ENCODE data around the gene EGFLAM.
"Not testable (repeated sequence)": the region's sequence is repeated elsewhere in the genome, so short reads cannot be mapped to it uniquely, and the experiment has no call there.

Gene EGFLAM

DNA sequence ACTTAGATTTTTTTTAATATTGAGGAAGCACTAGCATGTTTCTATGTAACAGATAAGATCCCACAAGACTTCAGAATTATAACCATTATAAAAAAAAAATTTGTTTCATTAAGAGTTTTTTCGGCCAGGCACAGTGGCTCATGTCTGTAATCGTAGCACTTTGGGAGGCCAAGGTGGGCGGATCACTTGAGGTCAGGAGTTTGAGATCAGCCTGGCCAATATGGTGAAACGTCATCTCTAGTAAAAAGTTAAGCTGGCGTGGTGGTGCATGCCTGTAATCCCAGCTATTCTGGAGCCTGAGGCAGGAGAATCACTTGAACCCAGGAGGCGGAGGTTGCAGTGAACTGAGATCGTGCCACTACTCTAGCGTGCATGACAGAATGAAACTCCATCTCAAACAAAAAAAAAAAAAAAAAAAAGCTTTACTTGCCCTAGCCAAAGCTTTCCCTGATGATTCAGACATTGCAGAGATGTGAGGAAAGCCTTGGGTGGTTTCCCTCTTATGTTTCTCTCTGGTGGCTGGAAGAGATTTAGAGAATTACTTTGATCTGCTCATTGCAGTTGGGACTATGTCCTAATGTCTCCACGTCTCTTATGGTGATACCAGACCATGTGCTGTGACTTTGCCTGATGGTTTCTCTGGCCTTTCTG, 65.4 kb downstream of the EGFLAM start:
- H3K27ac Mint-ChIP-seq: no peak overlapping the region
- H3K27me3 Mint-ChIP-seq: no peaks in the 10 kb centered on the region
- no peak overlapping the region for H3K4me3 Mint-ChIP-seq
- no peaks in the 10 kb centered on the region for H3K4me1 Mint-ChIP-seq
- DNase-seq (ENCODE audit: low spot score in 2 of 2) (no peak), ATAC-seq (ENCODE audit: low read depth) (no peak)
- H3K9me3 Mint-ChIP-seq: peaks cover 3% of the 10 kb centered on the region
- no peaks in the 10 kb centered on the region for H3K36me3 Mint-ChIP-seq

DNA sequence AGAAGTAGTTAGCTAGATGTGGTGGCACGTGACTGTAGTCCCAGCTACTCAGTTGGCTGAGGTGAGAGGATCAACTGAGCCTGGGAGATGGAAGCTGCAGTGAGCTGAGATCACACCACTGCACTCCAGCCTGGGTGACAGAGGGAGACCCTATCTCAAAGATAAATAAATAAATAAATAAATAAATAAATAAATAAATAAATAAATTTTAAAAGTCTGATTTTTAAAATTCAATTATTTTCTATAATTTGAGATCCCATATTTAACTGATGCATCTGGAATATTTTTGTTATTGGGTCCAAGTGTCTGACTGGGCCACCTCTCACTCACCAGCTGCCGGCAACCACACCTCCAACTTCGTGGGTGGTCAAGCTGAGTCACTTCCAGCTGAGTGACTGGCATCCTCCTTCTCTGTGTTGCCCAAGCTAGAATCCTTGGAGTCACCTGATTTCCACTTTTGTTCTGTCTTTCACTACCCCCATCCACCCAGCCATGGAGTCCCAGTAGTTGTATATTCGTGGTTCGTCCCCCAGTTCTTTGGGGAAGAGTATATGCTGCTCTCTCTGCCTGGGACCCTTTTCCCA, 70.9 kb downstream of the EGFLAM start:
- Mint-ChIP-seq H3K27me3 (no peaks in the 10 kb centered on the region), H3K27ac (no peak overlapping the region), H3K4me3 (no peak overlapping the region)

DNA sequence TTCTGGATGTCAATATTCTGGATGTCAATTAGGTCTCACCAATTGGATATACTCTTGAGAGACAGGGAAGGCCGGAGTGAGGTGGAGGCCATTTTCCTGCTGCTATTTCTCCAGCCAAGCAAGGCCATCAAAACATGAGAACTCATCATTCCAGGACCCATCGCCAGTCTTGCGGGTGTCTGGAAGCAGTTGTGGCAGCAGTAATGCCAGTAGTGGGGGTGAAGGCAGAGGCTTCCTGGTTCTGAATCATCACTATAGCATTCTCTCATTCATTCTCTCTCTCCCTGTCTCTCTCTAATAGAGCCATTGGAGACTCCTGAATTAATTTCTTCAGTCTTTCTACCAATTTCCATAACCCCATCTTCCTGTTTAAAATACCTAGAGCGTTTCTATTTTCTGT, 71.8 kb downstream of the EGFLAM start:
- no peak for ATAC-seq (ENCODE audit: low read depth)

More for the DNA sequence above, 70.9 kb downstream of the EGFLAM start:
- ATAC-seq (ENCODE audit: low read depth) (no peak), DNase-seq (ENCODE audit: low spot score in 2 of 2) (no peak)
- no peaks in the 10 kb centered on the region for H3K36me3 Mint-ChIP-seq
- no peaks in the 10 kb centered on the region for H3K4me1 Mint-ChIP-seq
- H3K9me3 Mint-ChIP-seq: peaks cover 3% of the 10 kb centered on the region

DNA sequence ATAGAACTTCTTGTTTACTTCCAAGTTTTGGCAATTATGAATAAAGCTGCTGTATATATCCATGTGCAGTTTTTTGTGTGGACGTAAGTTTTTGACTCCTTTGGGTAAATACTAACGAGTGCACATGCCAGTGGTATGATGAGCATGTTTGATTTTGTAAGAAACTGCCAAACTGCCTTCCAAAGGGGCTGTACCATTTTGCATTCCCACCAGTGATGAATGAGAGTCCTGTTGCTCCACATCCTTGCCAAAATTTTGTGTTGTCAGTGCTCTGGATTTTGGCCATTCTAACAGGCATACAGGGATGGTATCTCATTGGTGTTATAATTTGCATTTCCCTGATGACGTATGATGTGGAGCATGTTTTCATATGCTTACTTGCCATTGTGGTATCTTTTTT, 73.5 kb downstream of the EGFLAM start:
- Mint-ChIP-seq H3K4me3 (no peak overlapping the region), H3K27ac (no peak overlapping the region), H3K36me3 (no peaks in the 10 kb centered on the region), H3K4me1 (no peaks in the 10 kb centered on the region), H3K27me3 (no peaks in the 10 kb centered on the region), H3K9me3 (peaks cover 5% of the 10 kb centered on the region)
- ATAC-seq (ENCODE audit: low read depth) (no peak), DNase-seq (ENCODE audit: low spot score in 2 of 2) (no peak)

More for the DNA sequence above, 71.8 kb downstream of the EGFLAM start:
- no peak for DNase-seq (ENCODE audit: low spot score in 2 of 2)
- no peak overlapping the region for H3K27ac Mint-ChIP-seq
- H3K9me3 Mint-ChIP-seq: peaks cover 3% of the 10 kb centered on the region
- H3K4me3 Mint-ChIP-seq: no peak overlapping the region
- no peaks in the 10 kb centered on the region for H3K4me1 Mint-ChIP-seq
- H3K27me3 Mint-ChIP-seq: no peaks in the 10 kb centered on the region
- H3K36me3 Mint-ChIP-seq: no peaks in the 10 kb centered on the region

GRCh38 chr5:38333181-38333580, 74.8 kb downstream of the EGFLAM start:
- not testable (repeated sequence) for DNase-seq (ENCODE audit: low spot score in 2 of 2); H3K9me3 Mint-ChIP-seq; H3K27ac Mint-ChIP-seq; H3K27me3 Mint-ChIP-seq; H3K36me3 Mint-ChIP-seq; ATAC-seq (ENCODE audit: low read depth); H3K4me1 Mint-ChIP-seq; H3K4me3 Mint-ChIP-seq

GRCh38 chr5:38338455-38338854, 80.1 kb downstream of the EGFLAM start:
- ATAC-seq (ENCODE audit: low read depth) (no peak), DNase-seq (ENCODE audit: low spot score in 2 of 2) (no peak)
- H3K4me1 Mint-ChIP-seq: no peaks in the 10 kb centered on the region
- no peak overlapping the region for H3K27ac Mint-ChIP-seq
- H3K9me3 Mint-ChIP-seq: peaks cover 2% of the 10 kb centered on the region
- peaks cover 4% of the 10 kb centered on the region for H3K27me3 Mint-ChIP-seq
- no peaks in the 10 kb centered on the region for H3K36me3 Mint-ChIP-seq
- no peak overlapping the region for H3K4me3 Mint-ChIP-seq

GRCh38 chr5:38339446-38339845, 81.1 kb downstream of the EGFLAM start:
- Mint-ChIP-seq H3K9me3 (peaks cover 2% of the 10 kb centered on the region), H3K36me3 (no peaks in the 10 kb centered on the region), H3K27ac (no peak overlapping the region), H3K4me3 (no peak overlapping the region), H3K4me1 (no peaks in the 10 kb centered on the region), H3K27me3 (peaks cover 4% of the 10 kb centered on the region)
- ATAC-seq (ENCODE audit: low read depth) (no peak), DNase-seq (ENCODE audit: low spot score in 2 of 2) (no peak)

GRCh38 chr5:38341056-38341455, 82.7 kb downstream of the EGFLAM start:
- DNase-seq (ENCODE audit: low spot score in 2 of 2) (no peak), ATAC-seq (ENCODE audit: low read depth) (no peak)
- H3K4me3 Mint-ChIP-seq: no peak overlapping the region
- peaks cover 2% of the 10 kb centered on the region for H3K9me3 Mint-ChIP-seq
- no peaks in the 10 kb centered on the region for H3K4me1 Mint-ChIP-seq
- H3K27me3 Mint-ChIP-seq: peaks cover 6% of the 10 kb centered on the region
- H3K27ac Mint-ChIP-seq: no peak overlapping the region
- H3K36me3 Mint-ChIP-seq: no peaks in the 10 kb centered on the region

- ATAC-seq (ENCODE audit: low read depth) (no peak), DNase-seq (ENCODE audit: low spot score in 2 of 2) (no peak)
- peaks cover 6% of the 10 kb centered on the region for H3K27me3 Mint-ChIP-seq
- H3K27ac Mint-ChIP-seq: no peak overlapping the region
- peaks cover 1% of the 10 kb centered on the region for H3K9me3 Mint-ChIP-seq
- no peaks in the 10 kb centered on the region for H3K36me3 Mint-ChIP-seq
- H3K4me3 Mint-ChIP-seq: no peak overlapping the region
- H3K4me1 Mint-ChIP-seq: no peaks in the 10 kb centered on the region
Observed at GRCh38 chr5:38341641-38342040, 83.3 kb downstream of the EGFLAM start.

- ATAC-seq (ENCODE audit: low read depth) (no peak), DNase-seq (ENCODE audit: low spot score in 2 of 2) (no peak)
- H3K27me3 Mint-ChIP-seq: peaks cover 6% of the 10 kb centered on the region
- H3K36me3 Mint-ChIP-seq: no peaks in the 10 kb centered on the region
- no peak overlapping the region for H3K4me3 Mint-ChIP-seq
- no peaks in the 10 kb centered on the region for H3K4me1 Mint-ChIP-seq
- H3K27ac Mint-ChIP-seq: no peak overlapping the region
- H3K9me3 Mint-ChIP-seq: peaks cover 1% of the 10 kb centered on the region
Observed at GRCh38 chr5:38342261-38342660, 83.9 kb downstream of the EGFLAM start.

DNA sequence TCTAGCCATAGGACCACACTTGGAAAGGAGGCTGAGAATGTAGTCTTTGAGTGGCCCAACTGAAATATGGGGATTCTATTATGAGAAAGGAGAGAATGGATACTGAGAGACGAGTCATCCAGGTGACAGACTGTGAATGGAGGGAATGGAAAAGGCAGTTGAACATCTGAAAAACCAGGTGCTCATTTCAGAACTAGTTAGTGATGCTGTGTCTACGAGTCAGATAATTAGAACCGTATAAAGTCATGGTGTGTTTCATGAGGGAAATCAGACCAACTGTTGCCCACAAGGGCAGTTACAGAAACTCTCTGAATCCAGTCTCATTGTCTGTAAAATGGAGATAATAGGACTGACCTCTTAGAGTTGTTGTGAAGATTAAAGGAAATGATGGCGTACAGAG, 86.5 kb downstream of the EGFLAM start:
- Mint-ChIP-seq H3K4me3 (no peak overlapping the region), H3K4me1 (no peaks in the 10 kb centered on the region), H3K27me3 (peaks cover 4% of the 10 kb centered on the region), H3K27ac (no peak overlapping the region), H3K9me3 (peaks cover 2% of the 10 kb centered on the region), H3K36me3 (no peaks in the 10 kb centered on the region)
- ATAC-seq (ENCODE audit: low read depth): no peak
- no peak for DNase-seq (ENCODE audit: low spot score in 2 of 2)

DNA sequence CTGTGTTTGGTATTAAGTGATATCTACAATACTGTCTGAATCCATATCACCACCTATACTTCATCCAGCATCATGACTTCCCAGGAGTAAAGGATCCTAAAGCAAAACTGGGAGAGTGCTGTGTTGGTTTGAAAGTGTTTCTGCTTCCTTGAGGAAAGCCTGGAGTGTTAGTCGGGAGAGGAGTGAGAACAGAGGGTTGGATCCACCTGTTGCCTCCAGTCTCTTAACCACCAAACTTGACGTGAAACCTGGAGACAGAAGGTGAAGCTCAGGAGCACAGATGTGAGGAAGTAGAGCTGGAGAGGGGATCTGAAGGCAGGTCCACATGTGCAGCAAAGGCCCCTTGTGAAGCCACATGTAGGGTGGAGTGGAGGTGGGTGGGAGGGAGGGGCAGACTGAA, 88.2 kb downstream of the EGFLAM start:
- H3K36me3 Mint-ChIP-seq: no peaks in the 10 kb centered on the region
- no peak overlapping the region for H3K27ac Mint-ChIP-seq
- no peak overlapping the region for H3K4me3 Mint-ChIP-seq
- peaks cover 2% of the 10 kb centered on the region for H3K27me3 Mint-ChIP-seq
- DNase-seq (ENCODE audit: low spot score in 2 of 2) (no peak), ATAC-seq (ENCODE audit: low read depth) (no peak)
- H3K9me3 Mint-ChIP-seq: peaks cover 2% of the 10 kb centered on the region
- no peaks in the 10 kb centered on the region for H3K4me1 Mint-ChIP-seq

- ATAC-seq (ENCODE audit: low read depth) (no peak), DNase-seq (ENCODE audit: low spot score in 2 of 2) (no peak)
- Mint-ChIP-seq H3K27ac (no peak overlapping the region), H3K36me3 (no peaks in the 10 kb centered on the region), H3K9me3 (peaks cover 2% of the 10 kb centered on the region), H3K4me3 (no peak overlapping the region), H3K4me1 (no peaks in the 10 kb centered on the region), H3K27me3 (peaks cover 2% of the 10 kb centered on the region)
Observed at GRCh38 chr5:38347040-38347763, 88.8 kb downstream of the EGFLAM start.

GRCh38 chr5:38347896-38348295, 89.5 kb downstream of the EGFLAM start:
- peaks cover 2% of the 10 kb centered on the region for H3K27me3 Mint-ChIP-seq
- H3K9me3 Mint-ChIP-seq: peaks cover 2% of the 10 kb centered on the region
- no peak overlapping the region for H3K4me3 Mint-ChIP-seq
- H3K36me3 Mint-ChIP-seq: no peaks in the 10 kb centered on the region
- H3K27ac Mint-ChIP-seq: no peak overlapping the region
- ATAC-seq (ENCODE audit: low read depth) (no peak), DNase-seq (ENCODE audit: low spot score in 2 of 2) (no peak)
- no peaks in the 10 kb centered on the region for H3K4me1 Mint-ChIP-seq

Measured in memory B cell (primary cell).